DMS53 (cell line): Measurements from ENCODE around the gene SDSL.
A peak's percentile ranks its signal among the peaks of the same experiment; 100 is the strongest.

Experiments used
- DNase-seq: peaks from one replicate; lab custom pipeline; 2025; lab: John Stamatoyannopoulos, UW

SDSL gene

DNA sequence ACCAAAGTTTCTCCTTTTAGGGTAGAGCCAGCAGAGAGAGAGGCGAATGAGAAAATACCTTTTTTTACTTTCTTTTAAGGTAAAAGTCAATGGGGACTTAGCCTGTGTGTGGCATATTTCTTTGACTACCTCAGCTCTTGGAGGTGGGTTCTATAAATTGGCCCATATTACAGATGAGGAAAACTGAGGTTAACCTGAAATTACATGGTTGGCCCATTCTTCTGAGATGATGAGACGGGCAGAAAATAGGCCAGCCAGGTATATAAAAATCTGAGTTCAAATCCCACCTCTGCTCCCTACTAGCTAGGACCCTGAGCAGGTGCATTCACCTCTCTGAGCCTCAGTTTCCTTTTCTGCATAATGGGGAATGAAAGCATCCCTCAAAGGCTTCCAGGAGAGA, 27.1 kb downstream of the SDSL start:
- DNase-seq: no peak

DNA sequence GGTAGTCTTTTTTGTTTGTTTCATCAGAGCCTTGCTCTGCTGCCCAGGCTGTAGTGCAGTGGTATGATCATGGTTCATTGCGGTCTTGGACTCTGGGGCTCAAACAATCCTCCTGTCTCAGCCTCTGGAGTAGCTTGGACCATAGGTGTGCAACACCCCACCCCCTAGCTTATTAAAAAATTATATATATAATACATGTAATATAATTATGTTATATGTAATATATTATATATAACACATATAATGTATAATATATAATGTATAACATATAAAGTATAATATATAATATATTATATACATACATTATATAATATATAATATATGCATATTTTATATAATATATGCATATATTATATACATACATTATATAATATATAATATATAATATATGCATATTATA, 27.7 kb downstream of the SDSL start:
- DNase-seq: no peak

DNA sequence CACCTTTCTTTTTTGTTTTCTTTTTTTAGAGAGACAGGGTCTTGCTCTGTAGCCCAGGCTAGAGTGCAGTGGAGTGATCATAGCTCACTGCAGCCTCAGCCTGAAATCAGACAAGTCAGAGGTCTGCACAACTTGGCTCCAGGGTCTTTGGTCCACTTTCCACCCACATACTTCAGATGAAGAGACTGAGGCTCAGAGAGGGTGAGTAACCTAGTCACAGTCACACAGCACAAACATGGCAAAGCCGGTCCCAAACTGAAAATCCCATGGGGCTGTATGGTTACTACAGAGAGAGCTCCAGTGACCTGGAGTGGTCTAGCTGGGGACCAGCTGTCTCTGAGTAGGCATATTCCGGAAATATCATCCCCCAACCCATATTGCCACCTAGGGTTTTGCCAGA, 30.3 kb downstream of the SDSL start:
- DNase-seq: no peak

DNA sequence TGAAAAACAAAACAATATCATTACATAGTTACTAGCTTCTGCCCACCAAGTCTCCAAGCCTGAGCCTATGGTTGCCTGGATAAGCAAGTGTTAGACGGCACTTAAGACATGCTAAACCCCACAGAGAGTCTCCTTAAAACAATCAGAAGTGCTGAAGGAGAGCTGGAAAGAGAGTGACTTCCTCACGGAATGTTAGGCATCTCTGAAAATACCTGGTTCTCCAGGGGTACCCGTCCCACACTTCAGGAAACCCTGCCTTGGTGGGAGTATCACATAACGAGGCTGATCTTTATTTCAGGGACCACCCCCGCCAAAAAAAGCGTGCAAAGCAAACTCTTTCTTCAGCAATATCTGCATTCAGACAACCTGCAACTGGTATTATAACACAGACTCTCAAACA, 31.1 kb downstream of the SDSL start:
- no peak for DNase-seq

DNA sequence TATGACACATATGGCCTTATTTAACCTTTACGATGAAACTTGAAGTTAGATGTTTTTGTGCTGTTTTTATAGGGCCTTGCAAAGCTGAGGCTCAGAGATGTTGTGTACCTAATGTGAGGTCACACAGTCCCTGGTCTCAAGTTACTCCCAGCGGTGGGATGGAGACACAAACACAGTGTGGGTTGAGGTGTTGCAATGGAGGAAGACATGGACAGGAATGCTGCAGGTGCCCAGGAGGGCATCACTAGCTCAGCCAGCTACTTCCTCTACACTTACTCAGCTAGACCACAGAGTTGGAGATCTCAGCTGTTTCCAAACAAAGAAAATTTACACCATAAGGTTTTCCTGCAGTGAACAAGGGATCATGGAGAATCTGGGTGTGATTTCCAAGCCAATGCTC, 34.0 kb downstream of the SDSL start:
- peak; percentile 51 for DNase-seq

DNA sequence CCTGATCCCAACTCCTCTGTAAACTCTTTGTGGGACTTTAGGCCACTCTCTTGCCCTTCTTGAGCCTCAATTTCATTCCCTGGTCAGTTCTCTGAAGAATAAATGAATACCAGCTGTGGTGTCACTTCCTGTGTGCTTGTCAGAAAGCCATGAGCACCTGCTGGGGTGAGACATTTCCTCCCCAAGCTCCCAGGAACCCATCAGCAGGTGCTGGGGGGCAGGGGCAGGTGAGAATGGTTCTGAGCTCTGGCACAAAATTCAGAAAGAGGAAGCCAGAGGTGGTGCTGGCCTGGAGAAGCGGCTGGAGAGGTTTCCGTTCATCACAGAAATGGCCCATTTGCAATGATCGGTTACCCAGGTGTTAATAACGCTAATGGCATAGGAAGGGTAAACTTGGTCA, 34.6 kb downstream of the SDSL start:
- peak; percentile 82 for DNase-seq

DNA sequence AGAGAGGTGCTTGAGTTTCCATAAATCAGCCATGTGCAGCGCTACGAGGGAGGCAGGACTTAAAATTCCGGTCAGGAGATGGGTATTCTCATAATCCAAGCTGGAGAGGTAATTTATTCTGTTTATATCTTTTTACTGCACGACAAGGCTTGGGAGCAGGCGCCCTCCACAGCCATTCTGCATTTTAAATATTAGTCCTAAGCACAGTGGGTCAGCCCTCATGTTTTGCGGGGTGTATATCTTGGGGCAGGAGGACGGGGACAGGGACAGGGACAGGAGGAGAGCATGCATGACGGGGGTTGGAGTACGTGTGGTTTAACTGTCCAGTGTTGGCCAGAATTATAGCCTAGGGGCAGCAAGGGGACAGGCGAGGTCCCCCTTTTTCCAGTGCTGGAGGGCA, 35.0 kb downstream of the SDSL start:
- no peak for DNase-seq

DNA sequence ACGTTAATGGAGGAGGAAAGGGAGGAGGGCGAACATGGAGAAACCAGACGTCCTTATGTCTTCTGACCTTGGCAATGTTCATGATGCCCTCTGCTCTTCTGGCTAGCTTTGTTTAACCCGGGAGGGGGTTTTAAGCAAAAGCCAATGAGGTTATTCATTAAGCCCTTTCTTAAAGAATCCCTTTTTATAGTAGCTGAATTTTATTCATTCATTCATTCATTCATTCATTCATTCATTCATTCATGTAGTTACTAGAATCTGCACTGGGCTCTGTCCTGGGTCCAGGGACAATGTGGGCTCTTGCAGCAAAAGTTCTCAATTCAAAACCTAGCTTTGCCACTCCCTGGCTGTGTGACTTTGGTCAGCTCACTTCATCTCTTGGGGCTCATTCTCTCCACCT, 35.5 kb downstream of the SDSL start:
- no peak for DNase-seq

DNA sequence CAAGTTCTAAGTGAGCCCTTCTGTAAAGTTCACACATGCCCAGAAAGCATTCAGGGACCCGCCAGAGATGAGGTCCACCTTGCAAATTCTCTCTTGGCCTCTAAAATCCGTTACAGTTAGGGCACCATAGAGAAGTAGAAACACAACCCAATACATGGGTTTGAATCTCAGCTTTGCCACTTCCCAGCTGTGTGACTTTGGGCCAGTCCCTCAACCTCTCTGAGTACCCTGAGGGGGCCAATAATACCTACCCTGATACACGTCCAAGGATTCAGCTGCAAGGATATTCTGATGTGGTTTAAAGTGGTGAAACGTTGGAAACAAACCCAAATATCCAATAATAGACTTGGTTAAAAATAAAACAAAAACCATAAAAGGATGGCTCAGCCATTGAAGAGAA, 37.8 kb downstream of the SDSL start:
- DNase-seq: no peak

DNA sequence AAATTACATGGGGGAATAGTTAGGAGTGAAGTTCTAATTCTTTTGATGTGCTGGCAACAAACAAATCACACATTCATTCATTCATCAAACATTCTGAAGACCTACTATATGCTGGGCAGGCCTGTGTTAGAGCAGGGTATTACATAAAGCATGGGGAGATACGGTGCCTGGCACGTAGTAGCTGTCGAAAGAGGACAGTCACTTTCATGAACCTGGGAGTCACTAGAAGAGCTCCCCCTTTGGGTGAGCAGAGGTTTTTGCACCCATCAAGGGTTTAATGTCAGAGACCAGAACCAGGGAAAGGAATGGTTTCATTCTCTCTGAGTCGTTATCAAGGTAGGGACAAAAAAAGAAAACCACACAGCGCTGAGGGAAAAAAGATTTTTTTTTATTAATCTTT, 39.5 kb downstream of the SDSL start:
- DNase-seq: peak; percentile 68

DNA sequence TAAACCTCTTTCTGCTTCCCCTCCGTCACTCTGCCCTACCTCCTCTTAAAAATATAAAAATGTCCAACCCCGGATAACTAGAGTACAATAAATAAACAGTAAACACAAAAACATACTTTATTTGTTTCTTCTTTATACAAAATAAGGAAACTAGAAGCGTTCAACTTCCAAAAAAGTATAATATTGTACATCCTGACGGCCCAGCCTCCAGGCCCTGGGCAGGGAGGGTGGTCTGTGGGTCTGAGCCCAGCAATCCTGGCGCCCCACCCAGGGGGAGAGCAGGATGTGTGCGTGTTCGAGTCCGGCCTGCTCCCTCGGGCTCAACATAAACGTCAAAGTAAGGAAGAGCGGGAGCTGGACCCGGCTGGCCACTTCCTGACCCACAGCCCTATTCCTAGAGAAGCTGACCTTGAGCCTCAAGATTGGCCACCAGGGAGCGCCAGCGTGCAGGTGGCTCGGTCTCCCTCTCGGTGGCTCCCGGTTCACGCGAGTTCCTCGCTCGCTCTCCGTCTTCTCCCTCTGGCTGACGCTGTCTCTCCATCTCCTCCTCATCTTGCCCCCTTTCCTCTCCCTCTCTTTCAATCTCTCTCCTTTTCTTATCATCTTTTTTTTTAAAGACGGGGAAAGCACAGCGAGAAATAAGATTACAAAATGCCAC, 40.1 kb downstream of the SDSL start:
- DNase-seq: peak; percentile 95

DNA sequence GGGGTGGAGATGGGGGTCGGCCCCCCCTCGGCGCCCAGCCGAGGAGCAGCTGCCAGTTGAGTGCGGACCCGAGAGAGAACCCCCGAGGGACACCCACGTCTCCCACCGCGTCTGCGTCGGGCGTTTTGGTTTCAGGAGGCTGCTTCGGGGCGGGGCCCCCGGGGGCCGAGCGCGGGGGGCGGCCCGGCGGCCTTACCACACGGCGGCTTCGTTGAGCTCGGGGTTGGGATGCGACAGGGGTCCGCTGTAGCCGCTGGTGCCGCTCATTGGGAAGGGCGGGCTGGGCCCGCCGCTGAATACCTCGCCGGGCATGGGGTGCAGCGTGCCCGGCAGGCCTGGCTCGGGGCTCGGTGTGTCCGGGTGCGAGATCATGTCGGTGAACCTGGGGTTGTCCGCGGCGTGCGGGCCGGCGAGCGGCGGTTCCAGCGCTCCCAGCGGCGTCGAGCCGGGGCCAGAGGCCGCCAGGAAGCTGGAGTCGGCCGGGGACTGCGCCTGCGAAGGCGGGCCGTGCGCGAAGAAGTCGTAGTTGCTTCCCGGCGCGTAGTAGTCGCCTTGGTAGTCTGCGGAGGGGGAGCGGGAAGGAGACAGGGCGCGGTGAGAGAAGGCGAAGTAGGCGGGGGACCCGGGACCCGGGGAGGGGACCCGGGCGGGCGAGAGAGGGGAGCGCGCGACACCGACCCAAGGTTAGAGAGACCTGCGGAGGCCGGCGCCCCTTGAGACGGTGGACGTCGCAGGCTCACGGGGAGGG, 41.0 kb downstream of the SDSL start:
- peak; percentile 73 for DNase-seq

DNA sequence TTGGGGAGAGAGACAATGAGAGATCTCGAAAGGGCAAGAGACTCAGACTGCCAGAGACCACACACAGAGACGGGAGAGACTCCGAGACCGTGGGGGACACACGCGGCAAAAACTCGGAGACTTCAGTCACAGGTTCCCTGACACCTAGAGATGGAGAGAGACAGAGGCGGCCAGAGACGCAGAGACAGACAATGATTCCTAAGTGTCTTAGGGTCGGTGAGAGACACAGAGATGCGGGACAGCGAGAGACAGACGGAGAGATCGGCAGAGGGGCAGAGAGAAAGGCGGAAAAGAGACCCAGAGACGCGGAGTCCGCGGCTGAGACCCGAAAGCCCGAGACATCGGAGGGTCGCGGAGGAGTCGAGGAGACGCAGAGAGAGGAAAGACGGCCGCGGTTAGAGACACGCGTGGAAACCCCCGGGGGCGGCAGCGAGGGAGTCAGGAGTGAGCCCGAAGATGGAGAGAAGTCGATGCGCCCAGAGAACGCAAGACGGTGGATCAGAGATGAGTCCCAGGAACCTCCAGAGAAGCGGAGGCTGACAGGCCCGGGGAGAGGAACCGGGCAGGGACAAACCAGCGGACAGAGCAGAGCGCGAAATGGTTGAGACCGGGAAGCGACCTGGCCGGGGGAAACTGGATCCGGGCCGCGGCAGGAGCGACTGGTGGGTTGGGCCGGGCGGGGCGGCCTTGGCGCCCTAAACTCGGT, 41.7 kb downstream of the SDSL start:
- peak; percentile 82 for DNase-seq

DNA sequence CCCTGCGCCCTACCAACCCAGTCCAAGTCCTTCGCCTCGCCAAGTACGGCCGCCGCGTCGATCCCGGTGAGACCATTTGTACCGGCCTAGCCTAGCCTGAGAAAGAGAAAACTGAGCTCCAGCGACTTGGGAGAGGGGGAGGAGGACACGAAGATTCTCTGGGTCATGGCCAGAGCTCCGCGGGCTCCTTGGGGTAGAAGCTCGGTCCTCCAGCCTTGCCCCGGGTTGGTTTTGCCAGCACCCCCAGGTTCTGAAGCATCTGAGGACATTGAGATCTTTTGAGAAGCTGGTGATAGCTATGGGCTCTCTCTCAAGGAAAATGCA, 42.2 kb downstream of the SDSL start:
- no peak for DNase-seq

DNA sequence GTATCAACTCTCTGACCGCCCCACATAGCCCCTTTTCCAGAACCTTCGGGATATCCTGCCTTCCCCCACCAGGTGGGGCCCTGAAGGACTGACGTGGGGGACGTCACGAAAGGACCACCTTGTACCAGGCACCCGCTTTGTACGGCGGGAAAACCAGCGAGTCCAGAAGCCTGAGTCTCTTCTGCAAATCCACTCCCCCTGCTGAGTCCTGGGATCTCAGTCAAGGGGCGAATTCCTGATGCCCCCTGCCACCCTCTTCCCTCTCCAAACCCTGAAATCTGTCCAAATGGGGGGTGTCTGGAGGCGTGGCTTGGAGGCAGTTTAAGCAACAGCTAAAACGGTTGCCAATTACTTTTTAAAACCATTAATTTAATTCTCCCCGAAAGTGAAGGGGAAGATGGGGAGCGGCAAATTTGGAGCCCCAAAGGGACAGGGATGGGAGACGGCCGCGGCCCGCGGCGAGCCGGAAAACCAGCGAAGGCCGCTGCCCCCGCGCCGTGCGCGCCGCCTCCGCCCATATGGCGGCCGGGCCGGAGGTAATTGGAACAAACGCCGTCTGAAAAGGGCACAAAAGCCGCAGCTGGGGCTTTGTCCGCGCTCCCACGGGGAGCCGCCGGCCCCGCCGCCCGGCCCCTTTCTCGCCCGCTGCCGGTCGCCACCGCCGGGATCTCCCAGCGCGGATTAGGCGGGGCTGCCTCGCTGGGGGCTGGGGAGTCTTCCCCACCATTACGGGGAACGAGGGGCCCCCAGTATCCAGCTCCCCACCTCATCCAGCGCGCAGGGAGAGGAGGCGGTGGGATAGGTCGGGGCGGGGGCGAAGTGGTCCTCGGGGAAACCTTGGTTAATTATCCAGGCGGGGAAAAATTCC, 42.9 kb downstream of the SDSL start:
- DNase-seq: peak; percentile 81

DNA sequence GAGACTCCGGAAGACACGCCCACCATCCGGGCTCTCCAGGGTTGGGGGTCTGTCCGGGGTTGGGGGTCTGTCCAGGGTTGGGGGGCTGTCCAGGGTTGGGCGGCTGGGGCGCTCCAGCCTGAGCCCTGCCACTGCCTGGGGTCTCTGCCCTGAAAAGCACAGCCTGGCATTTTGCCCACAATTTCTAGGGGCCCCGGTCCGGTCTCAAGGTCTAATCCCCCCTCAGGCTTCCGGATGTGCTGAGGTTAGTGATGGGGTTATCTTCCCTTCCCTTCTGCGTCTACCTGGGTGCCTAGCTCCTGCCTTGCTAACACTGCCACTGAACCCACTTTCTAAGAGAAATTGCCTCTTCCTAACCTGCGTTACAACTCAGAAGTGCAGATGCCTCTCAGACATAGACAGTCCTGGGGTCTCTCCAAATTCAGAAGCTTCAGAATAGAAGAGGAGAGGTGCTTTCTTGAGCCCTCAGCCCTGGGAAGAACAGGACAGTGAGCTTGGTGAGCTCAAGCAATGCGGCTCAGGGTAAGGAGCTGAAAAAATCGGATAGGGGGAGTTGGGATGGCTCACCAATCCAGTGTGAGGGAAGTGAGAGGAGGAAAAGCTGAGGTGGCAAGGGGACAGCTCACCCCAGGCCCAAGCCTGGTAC, 43.8 kb downstream of the SDSL start:
- DNase-seq: peak; percentile 59

DNA sequence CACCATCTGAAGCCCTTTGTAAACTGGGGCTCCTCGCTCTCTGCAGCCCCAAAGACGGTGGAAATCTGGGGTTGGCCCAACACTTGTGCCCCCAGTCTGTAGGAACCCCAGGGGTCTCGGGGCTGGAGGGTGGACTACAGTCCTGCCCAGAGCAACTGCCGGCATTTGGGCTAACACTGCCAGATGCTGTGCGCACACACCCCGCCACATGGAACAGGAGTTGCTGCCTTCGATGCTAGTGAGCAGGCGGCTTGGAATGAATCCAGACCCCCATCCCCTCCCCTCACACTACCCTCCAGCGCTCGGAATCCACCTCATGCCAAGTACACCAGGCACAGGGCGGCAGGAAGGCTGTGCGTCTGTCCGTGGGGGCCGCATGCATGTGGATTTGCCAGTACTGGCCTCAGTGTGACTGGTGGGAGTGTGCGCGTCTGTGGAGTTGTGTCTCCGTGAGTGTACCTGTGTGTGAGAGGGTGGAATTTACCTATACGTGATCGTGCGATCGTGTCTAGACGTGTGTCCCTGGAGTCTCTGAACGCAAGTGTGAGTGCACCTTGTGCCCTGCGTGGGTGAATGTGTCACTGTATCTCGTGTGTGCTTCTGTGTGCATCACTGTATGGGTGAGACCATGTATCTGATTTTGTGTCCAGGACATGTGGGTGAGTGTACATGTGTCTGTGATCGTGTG, 44.4 kb downstream of the SDSL start:
- peak; percentile 75 for DNase-seq

DNA sequence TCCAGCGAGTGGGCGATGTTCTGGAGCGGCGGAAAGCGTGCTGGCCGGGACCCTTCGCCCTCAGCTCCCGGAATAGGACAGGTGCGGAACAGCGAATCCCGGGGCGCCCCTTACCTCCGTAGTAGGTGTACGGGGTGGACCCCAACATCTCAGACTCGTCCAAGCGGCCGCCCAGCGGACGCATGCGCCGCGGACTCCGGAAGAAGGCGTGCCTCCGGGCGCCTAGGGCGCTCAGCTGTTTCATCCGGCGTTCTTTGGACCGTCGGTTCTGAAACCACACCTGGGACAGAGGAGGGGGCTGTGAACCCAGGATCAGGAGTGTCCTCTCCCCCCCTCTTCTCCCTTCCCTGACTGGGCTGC, 44.9 kb downstream of the SDSL start:
- peak; percentile 83 for DNase-seq

DNA sequence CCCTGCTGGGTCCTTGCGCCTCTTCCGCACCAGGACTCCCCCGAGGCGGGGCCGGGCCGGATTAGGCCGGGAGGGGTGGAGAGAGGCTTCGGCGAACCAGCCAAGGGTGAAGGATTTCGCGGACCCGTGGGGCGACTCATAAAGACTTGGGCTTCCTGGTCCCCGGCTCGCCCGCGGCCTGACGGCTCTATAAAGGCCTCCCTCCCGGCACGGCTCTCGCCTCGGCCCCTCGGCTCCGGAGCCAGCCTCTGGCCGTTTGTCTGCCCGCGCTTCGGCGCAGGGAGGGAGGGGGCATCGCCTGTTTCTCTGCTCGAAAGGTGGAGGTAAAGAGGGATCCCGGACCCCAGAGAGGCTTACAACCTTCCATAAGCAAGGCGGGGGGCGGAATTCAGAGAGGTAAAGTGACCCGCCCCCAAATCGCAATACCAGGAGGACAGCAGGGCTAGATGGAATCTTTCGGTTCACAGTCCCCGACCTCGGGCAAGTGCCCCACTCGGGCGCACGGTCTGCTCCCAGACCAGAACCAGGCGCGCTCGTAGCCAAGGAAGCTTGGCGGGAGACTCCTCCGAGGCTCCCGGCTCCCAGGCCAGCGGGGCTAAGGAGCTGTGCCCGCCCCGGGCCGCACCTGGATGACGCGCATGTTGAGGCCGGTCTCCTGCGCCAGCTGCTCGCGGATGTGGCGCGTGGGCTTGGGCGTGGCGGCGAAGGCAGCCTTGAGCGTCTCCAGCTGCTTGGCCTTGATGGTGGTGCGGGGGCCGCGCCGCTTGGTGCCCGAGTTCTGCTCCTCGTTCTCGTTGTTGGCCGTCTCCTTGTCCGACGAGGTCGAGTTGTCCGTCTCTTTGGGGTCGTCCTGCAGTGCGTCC, 45.6 kb downstream of the SDSL start:
- peak; percentile 85 for DNase-seq
